ENCODE data around the gene KAZN. TPM values are rescaled to one million over a fixed set of nuclear protein-coding genes. Genes with fewer than 3 reads are reported as not detected.

KAZN gene
- polyA plus RNA-seq, 1 of the 3 experiments (the other 2 are of a cell fraction), result 6.8 TPM

DNA sequence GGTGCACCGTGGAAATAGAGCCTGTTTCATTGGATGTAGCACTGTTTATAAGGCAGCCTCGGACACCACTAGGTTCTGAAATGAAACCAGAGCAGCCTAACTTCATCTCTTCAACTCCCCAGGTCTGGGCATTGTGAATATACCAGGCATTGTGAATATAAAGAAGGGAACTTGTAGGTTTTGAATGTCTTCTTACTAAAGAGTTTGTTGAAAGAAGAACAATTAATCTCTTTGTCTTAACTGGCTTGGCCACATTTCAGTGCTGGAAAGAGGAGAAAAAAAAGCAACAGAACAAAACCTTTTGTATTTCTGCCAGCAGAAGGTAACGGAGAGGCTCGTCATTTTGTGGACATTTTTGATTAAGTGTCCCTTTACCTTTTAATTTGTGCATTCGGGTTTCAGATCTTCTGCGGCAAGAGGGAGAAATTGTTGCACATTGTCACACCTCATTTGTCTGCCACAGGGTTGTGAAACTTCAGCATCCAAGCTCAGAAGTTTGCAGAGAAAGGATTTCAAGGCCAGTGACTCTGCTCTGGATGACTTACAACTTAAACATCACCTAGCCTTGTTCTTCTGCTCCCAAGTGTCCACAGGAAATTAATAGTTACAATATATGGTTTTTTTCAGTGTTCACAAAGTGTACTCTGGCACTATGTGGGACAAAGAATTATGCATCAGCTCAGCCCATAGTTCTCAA, 158.3 kb downstream of the KAZN start:
- H2AFZ ChIP-seq (ENCODE audit: low read depth), result no peak overlapping the region
- H3K4me3 ChIP-seq (ENCODE audit: low read depth in 2 of 2, low read length in 1 of 2), result no peak overlapping the region
- H3F3A ChIP-seq (replicated peaks; ENCODE audit: insufficient read depth), result no peaks in the 10 kb centered on the region
- H3K36me3 ChIP-seq (replicated peaks in 1 of 2; ENCODE audit: control insufficient read depth in 1 of 2, insufficient read depth in 2 of 2, low read length in 1 of 2), result no peaks in the 10 kb centered on the region
- H3K27ac ChIP-seq (ENCODE audit: low read depth in 2 of 2, low read length in 1 of 2), result no peak overlapping the region
- H3K79me2 ChIP-seq (ENCODE audit: insufficient read depth), result no peaks in the 10 kb centered on the region
- no peaks in the 10 kb centered on the region for H3K9me2 ChIP-seq
- 44% methylated on average over 6 of the region's 6 CpGs for whole genome bisulfite sequencing (ENCODE audit: low lambda C conversion rate)
- no peaks in the 10 kb centered on the region for H3K27me3 ChIP-seq (ENCODE audit: insufficient read depth)
- TF ChIP-seq, protein P1, sequence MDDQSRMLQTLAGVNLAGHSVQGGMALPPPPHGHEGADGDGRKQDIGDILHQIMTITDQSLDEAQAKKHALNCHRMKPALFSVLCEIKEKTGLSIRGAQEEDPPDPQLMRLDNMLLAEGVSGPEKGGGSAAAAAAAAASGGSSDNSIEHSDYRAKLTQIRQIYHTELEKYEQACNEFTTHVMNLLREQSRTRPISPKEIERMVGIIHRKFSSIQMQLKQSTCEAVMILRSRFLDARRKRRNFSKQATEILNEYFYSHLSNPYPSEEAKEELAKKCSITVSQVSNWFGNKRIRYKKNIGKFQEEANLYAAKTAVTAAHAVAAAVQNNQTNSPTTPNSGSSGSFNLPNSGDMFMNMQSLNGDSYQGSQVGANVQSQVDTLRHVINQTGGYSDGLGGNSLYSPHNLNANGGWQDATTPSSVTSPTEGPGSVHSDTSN (IDR thresholded peaks at IDR 0.05), result no peak
- no peak for TF ChIP-seq JUND (IDR thresholded peaks at IDR 0.05)
- no peak for TF ChIP-seq MEF2A (IDR thresholded peaks at IDR 0.05; ENCODE audit: borderline replicate concordance, low read depth)
- no peak for TF ChIP-seq FOSL2 (IDR thresholded peaks at IDR 0.05; ENCODE audit: borderline replicate concordance, low read depth)
- no peak for TF ChIP-seq RCOR1 (IDR thresholded peaks at IDR 0.05; ENCODE audit: low read length)
- no peak for TF ChIP-seq CHD2 (IDR thresholded peaks at IDR 0.05; ENCODE audit: low read length, partially characterized antibody)
- no peak for TF ChIP-seq NRF1 (IDR thresholded peaks at IDR 0.05; ENCODE audit: low read depth, low read length)
- no peak for TF ChIP-seq SMC3 (IDR thresholded peaks at IDR 0.05; ENCODE audit: low read depth, low read length)
- TF ChIP-seq EP300 (IDR thresholded peaks at IDR 0.05; ENCODE audit: borderline replicate concordance in 1 of 2, low read depth in 1 of 2, low read length in 1 of 2), result no peak
- TF ChIP-seq, protein P2, sequence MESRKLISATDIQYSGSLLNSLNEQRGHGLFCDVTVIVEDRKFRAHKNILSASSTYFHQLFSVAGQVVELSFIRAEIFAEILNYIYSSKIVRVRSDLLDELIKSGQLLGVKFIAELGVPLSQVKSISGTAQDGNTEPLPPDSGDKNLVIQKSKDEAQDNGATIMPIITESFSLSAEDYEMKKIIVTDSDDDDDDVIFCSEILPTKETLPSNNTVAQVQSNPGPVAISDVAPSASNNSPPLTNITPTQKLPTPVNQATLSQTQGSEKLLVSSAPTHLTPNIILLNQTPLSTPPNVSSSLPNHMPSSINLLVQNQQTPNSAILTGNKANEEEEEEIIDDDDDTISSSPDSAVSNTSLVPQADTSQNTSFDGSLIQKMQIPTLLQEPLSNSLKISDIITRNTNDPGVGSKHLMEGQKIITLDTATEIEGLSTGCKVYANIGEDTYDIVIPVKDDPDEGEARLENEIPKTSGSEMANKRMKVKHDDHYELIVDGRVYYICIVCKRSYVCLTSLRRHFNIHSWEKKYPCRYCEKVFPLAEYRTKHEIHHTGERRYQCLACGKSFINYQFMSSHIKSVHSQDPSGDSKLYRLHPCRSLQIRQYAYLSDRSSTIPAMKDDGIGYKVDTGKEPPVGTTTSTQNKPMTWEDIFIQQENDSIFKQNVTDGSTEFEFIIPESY (IDR thresholded peaks at IDR 0.05; ENCODE audit: borderline replicate concordance, low read depth), result no peak
- TF ChIP-seq, protein P3, sequence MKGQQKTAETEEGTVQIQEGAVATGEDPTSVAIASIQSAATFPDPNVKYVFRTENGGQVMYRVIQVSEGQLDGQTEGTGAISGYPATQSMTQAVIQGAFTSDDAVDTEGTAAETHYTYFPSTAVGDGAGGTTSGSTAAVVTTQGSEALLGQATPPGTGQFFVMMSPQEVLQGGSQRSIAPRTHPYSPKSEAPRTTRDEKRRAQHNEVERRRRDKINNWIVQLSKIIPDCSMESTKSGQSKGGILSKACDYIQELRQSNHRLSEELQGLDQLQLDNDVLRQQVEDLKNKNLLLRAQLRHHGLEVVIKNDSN (IDR thresholded peaks at IDR 0.05; ENCODE audit: borderline replicate concordance, low read depth), result no peak
- no peak for TF ChIP-seq NFIC (IDR thresholded peaks at IDR 0.05; ENCODE audit: borderline replicate concordance)
- TF ChIP-seq TEAD4 (IDR thresholded peaks at IDR 0.05; ENCODE audit: borderline replicate concordance, insufficient read depth), result no peak
- TF ChIP-seq, protein P4, sequence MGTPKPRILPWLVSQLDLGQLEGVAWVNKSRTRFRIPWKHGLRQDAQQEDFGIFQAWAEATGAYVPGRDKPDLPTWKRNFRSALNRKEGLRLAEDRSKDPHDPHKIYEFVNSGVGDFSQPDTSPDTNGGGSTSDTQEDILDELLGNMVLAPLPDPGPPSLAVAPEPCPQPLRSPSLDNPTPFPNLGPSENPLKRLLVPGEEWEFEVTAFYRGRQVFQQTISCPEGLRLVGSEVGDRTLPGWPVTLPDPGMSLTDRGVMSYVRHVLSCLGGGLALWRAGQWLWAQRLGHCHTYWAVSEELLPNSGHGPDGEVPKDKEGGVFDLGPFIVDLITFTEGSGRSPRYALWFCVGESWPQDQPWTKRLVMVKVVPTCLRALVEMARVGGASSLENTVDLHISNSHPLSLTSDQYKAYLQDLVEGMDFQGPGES (IDR thresholded peaks at IDR 0.05; ENCODE audit: low read depth, low read length), result no peak
- no peak for TF ChIP-seq FOXJ3 (CRISPR knock-in tag; IDR thresholded peaks at IDR 0.05)
- ChIA-PET POLR2A (no interaction called here), CTCF (interaction anchor here (1.0 kb wide), 1 partner anchor 10 kb away, joined by 3 read pairs; no protein-coding TSS in a partner anchor)
- no peaks in the 10 kb centered on the region; a peak in 1 of 4 replicates for H3K4me1 ChIP-seq (ENCODE audit: control insufficient read depth in 1 of 2, insufficient read depth in 2 of 2, low read depth in 1 of 2, low read length in 1 of 2)
- no peaks in the 10 kb centered on the region for H3K9me3 ChIP-seq
- no peak for DNase-seq
- no peak overlapping the region for H3K9ac ChIP-seq
- no peak overlapping the region for H3K4me2 ChIP-seq
- no peaks in the 10 kb centered on the region for H4K20me1 ChIP-seq (ENCODE audit: insufficient read depth)
